NT2/D1 (cell line): ENCODE measurements around the gene TOP3A.

Experiments used
- YY1 ChIP-seq: IDR thresholded peaks from 2 replicates; pipeline ENCODE4 v1.6.1; 2011; ENCODE audit not compliant: insufficient read length, insufficient read depth
- ZNF274 ChIP-seq: IDR thresholded peaks from 2 replicates; pipeline ENCODE4 v1.6.1; 2011; ENCODE audit warnings: mild to moderate bottlenecking, low read depth, low read length

GRCh38 chr17:18251204-18251603, 63.6 kb downstream of the TOP3A start:
- TF ChIP-seq YY1 (no peak), ZNF274 (no peak)
